OCI-LY7 (cell line): ENCODE measurements around the gene CEP170B. TPM values are rescaled to one million over a fixed set of nuclear protein-coding genes. Genes with fewer than 3 reads are reported as not detected.
A peak's percentile ranks its signal among the peaks of the same experiment; 100 is the strongest.

Experiments used
- BruUV-seq: library from RNA; stranded (reverse); fragments of 400-500 nt; replicated peaks from 2 replicates; lab custom pipeline; 2021; lab: Mats Ljungman, UMichigan
- CTCF ChIA-PET: fragments of 300-600 bp; sonication (Branson Sonifier 250); formaldehyde crosslinking; loops from one replicate; lab custom pipeline; 2022; ENCODE audit warnings: antibody characterized with exemption; ENCODE audit not compliant: unreplicated experiment; lab: Charles Lee
- POLR2A ChIA-PET: fragments of 300-600 bp; sonication (Branson Sonifier 250); formaldehyde crosslinking; loops from one replicate; lab custom pipeline; 2022; ENCODE audit warnings: antibody characterized with exemption; lab: Charles Lee
- DNase-seq: peaks from one replicate; pipeline ENCODE4 v3.0.0-alpha.2; 2015; ENCODE audit warnings: low spot score
- H2AFZ ChIP-seq: fragments of 200-600 bp; sonication (generic), shearing (Covaris generic); 2 replicates; pipeline ENCODE4 v1.6.1; 2014; ENCODE audit warnings: mild to moderate bottlenecking, antibody characterized with exemption, low read length, moderate library complexity
- H3K27ac ChIP-seq: fragments of 200-600 bp; sonication (generic); 2 replicates; pipeline ENCODE4 v1.5.1; 2014; ENCODE audit warnings: mixed run types, low read depth, mild to moderate bottlenecking, moderate library complexity, low read length, inconsistent platforms; ENCODE audit not compliant: poor library complexity, severe bottlenecking
- H3K36me3 ChIP-seq: fragments of 200-600 bp; sonication (generic); 2 replicates; pipeline ENCODE4 v1.6.1; 2014; ENCODE audit warnings: mild to moderate bottlenecking, antibody characterized with exemption, low read length, moderate library complexity, mixed read lengths; ENCODE audit not compliant: insufficient read depth
- H3K4me1 ChIP-seq: fragments of 200-600 bp; sonication (generic); 2 replicates; pipeline ENCODE4 v1.5.1; 2014; ENCODE audit warnings: mild to moderate bottlenecking, low read length; ENCODE audit not compliant: insufficient read depth, poor library complexity, severe bottlenecking
- H3K4me2 ChIP-seq: fragments of 200-600 bp; sonication (generic); 2 replicates; pipeline ENCODE4 v1.6.1; 2014; ENCODE audit warnings: mild to moderate bottlenecking, low read length
- H3K4me3 ChIP-seq: fragments of 200-600 bp; sonication (generic); 2 replicates; pipeline ENCODE4 v1.5.1; 2014; ENCODE audit warnings: mild to moderate bottlenecking, low read depth, low read length; ENCODE audit not compliant: poor library complexity, severe bottlenecking
- H3K79me2 ChIP-seq: fragments of 200-600 bp; sonication (generic); 2 replicates; pipeline ENCODE4 v1.6.1; 2016; ENCODE audit warnings: low read depth, mild to moderate bottlenecking, low read length, moderate library complexity, mixed read lengths; ENCODE audit not compliant: insufficient read depth
- H3K9me2 ChIP-seq: fragments of 200-600 bp; sonication (generic); 2 replicates; pipeline ENCODE4 v1.6.1; 2016; ENCODE audit warnings: mild to moderate bottlenecking, low read length, mixed read lengths; ENCODE audit not compliant: insufficient read depth
- H3K9me3 ChIP-seq: fragments of 200-600 bp; sonication (generic); 2 replicates; pipeline ENCODE4 v1.6.1; 2014; ENCODE audit warnings: mild to moderate bottlenecking, mixed run types, low read length, mixed read lengths
- H4K20me1 ChIP-seq: fragments of 200-600 bp; sonication (generic); 2 replicates; pipeline ENCODE4 v1.6.1; 2014; ENCODE audit warnings: mild to moderate bottlenecking, antibody characterized with exemption, low read length, moderate library complexity, mixed read lengths; ENCODE audit not compliant: insufficient read depth
- CTCF ChIP-seq: fragments of 200-600 bp; sonication (generic); conservative IDR thresholded peaks from 2 replicates; pipeline ENCODE4 v1.5.1; 2014; ENCODE audit warnings: mild to moderate bottlenecking, antibody characterized with exemption, low read length, moderate library complexity, mixed read lengths
- EZH2phosphoT487 ChIP-seq: fragments of 200-600 bp; sonication (generic); IDR thresholded peaks from 2 replicates; pipeline ENCODE4 v1.6.1; 2018; ENCODE audit warnings: low read depth, borderline replicate concordance, mild to moderate bottlenecking, mixed run types, antibody characterized with exemption, low read length, moderate library complexity, mixed read lengths
- intact Hi-C: fragments of 100-400 bp; cut with micrococcal nuclease; formaldehyde crosslinking; loops from one replicate; pipeline ENCODE4 v1.10.0; 2022; ENCODE audit not compliant: unreplicated experiment
- total RNA-seq, 2 experiments: library from RNA; depleted of rRNA in 1 of 2; stranded (reverse); fragments of >200 nt in 1 of 2; shearing (Covaris generic) in 1 of 2; gene quantifications; 2 replicates each; pipeline ENCODE4 v1.2.3, GENCODE V29; 2014 to 2022

CEP170B gene
- total RNA-seq, 2 experiments from 2014 or later, result 0.10 to 0.16 TPM

- ChIA-PET POLR2A (no interaction called here), CTCF (no interaction called here)
- BruUV-seq, result no TSS peak
- Histone ChIP-seq H3K36me3 (no peaks in the 10 kb centered on the region), H2AFZ (no peak overlapping the region), H4K20me1 (no peaks in the 10 kb centered on the region), H3K4me1 (peaks cover 4% of the 10 kb centered on the region), H3K4me2 (no peak overlapping the region), H3K79me2 (no peaks in the 10 kb centered on the region), H3K9me3 (no peaks in the 10 kb centered on the region), H3K4me3 (no peak overlapping the region), H3K9me2 (no peaks in the 10 kb centered on the region), H3K27ac (no peak overlapping the region)
- no peak for TF ChIP-seq EZH2phosphoT487
- no peak for TF ChIP-seq CTCF
- DNase-seq, result no peak
- intact Hi-C loops, result loop anchor here (5.0 kb wide), 1 partner anchor 124 kb away; the partner anchor contains the start of gene SIVA1
Observed at GRCh38 chr14:104875811-104876210, 10.7 kb downstream of the CEP170B start.

DNA sequence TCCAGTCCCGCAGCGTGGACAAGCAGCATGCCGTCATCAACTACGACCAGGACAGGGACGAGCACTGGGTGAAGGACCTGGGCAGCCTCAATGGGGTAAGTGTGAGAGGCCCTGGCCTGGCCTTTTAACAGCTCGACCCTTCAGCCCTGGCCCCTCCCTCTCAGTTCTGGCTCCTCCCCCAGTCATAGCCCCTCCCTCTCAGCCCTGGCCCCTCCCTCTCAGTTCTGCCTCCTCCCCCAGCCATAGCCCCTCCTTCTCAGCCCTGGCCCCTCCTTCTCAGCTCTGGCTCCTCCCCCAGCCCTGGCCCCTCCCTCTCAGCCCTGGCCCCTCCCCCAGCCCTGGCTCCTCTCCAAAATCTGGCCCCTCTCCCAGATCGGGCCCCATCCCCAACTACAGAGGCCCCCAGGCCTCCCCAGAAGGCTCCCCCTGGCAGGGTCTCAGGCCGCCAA lies 11.2 kb downstream of the CEP170B start:
- H3K27ac ChIP-seq, result no peak overlapping the region
- peak overlapping the region; percentile 32; the same call in 1 of the 2 replicates for H3K4me2 ChIP-seq
- TF ChIP-seq EZH2phosphoT487 (no peak), CTCF (no peak)
- H2AFZ ChIP-seq, result no peak overlapping the region
- peak; percentile 43 for DNase-seq
- no peaks in the 10 kb centered on the region for H3K9me2 ChIP-seq
- intact Hi-C loops, result loop anchor here (5.0 kb wide), 1 partner anchor 124 kb away; the partner anchor contains the start of gene SIVA1
- no peaks in the 10 kb centered on the region for H3K79me2 ChIP-seq
- no TSS peak for BruUV-seq
- POLR2A ChIA-PET, result no interaction called here
- H3K9me3 ChIP-seq, result no peaks in the 10 kb centered on the region
- no peaks in the 10 kb centered on the region for H3K36me3 ChIP-seq
- CTCF ChIA-PET, result interaction anchor here (0.6 kb wide), 1 partner anchor 84 kb away, joined by 31 read pairs; no protein-coding TSS in a partner anchor
- H3K4me3 ChIP-seq, result no peak overlapping the region
- H3K4me1 ChIP-seq, result peaks cover 4% of the 10 kb centered on the region
- H4K20me1 ChIP-seq, result no peaks in the 10 kb centered on the region

GRCh38 chr14:104877066-104877805 lies 12.2 kb downstream of the CEP170B start:
- CTCF ChIA-PET, result no interaction called here
- DNase-seq, result no peak

More at GRCh38 chr14:104877066-104877805, 12.2 kb downstream of the CEP170B start:
- no TSS peak for BruUV-seq
- Histone ChIP-seq H3K79me2 (no peaks in the 10 kb centered on the region), H3K4me1 (peaks cover 4% of the 10 kb centered on the region), H3K27ac (no peak overlapping the region), H3K4me3 (no peak overlapping the region), H2AFZ (no peak overlapping the region), H3K9me2 (no peaks in the 10 kb centered on the region), H3K9me3 (no peaks in the 10 kb centered on the region), H3K36me3 (no peaks in the 10 kb centered on the region), H4K20me1 (no peaks in the 10 kb centered on the region), H3K4me2 (no peak overlapping the region)
- TF ChIP-seq CTCF (no peak), EZH2phosphoT487 (no peak)
- intact Hi-C loops, result loop anchor here (5.0 kb wide), 1 partner anchor 125 kb away; the partner anchor contains the start of gene SIVA1
- POLR2A ChIA-PET, result no interaction called here
